PFSK-1 (cell line): ENCODE measurements around the gene SP3.

Experiments used
- POLR2AphosphoS5 ChIP-seq: IDR thresholded peaks from 2 replicates; pipeline ENCODE4 v1.6.1; 2012; ENCODE audit warnings: low read depth, mild to moderate bottlenecking, control low read depth, low read length, moderate library complexity
- TF ChIP-seq, protein P1 (sequence below), 2 experiments: IDR thresholded peaks; 2 replicates each; pipeline versions ENCODE4 v1.6.1 to v1.8.0; 2011 to 2012; ENCODE audit warnings: low read depth in 2 of 2, low read length in 2 of 2, control low read depth in 1 of 2, inconsistent platforms in 1 of 2, mild to moderate bottlenecking in 1 of 2, moderate library complexity in 1 of 2; ENCODE audit not compliant: insufficient read depth in 1 of 2

DNA sequence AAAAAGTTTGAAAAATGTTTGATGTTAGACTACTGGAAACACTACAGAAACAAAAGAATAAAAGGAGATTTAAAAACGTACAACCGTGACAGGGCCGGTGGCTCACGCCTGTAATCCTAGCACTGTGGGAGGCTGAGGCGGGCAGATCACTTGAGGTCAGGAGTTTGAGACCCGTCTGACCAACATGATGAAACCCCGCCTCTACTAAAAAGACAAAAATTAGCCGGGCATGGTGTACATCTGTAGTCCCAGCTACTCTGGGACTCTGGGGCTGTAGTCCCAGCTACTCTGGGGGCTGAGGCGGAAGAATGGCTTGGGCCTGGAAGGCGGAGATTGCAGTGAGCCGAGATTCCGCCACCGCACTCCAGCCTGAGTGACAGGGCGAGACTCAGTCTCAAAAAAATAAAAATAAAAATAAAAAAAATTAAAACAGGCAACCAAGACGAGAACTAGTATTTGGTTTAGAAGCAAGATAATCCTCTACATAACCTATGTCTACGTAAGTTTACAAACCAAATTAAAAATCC lies 5.8 kb downstream of the SP3 start:
- TF ChIP-seq, protein P1, sequence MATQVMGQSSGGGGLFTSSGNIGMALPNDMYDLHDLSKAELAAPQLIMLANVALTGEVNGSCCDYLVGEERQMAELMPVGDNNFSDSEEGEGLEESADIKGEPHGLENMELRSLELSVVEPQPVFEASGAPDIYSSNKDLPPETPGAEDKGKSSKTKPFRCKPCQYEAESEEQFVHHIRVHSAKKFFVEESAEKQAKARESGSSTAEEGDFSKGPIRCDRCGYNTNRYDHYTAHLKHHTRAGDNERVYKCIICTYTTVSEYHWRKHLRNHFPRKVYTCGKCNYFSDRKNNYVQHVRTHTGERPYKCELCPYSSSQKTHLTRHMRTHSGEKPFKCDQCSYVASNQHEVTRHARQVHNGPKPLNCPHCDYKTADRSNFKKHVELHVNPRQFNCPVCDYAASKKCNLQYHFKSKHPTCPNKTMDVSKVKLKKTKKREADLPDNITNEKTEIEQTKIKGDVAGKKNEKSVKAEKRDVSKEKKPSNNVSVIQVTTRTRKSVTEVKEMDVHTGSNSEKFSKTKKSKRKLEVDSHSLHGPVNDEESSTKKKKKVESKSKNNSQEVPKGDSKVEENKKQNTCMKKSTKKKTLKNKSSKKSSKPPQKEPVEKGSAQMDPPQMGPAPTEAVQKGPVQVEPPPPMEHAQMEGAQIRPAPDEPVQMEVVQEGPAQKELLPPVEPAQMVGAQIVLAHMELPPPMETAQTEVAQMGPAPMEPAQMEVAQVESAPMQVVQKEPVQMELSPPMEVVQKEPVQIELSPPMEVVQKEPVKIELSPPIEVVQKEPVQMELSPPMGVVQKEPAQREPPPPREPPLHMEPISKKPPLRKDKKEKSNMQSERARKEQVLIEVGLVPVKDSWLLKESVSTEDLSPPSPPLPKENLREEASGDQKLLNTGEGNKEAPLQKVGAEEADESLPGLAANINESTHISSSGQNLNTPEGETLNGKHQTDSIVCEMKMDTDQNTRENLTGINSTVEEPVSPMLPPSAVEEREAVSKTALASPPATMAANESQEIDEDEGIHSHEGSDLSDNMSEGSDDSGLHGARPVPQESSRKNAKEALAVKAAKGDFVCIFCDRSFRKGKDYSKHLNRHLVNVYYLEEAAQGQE (IDR thresholded peaks at IDR 0.05; ENCODE audit: insufficient read depth in 1 of 2, low read depth in 2 of 2, low read length in 2 of 2) = no peak
- TF ChIP-seq POLR2AphosphoS5 = no peak
